GM12878 (cell line): ENCODE measurements around the gene FAM20A. TPM values are rescaled to one million over a fixed set of nuclear protein-coding genes. Genes with fewer than 3 reads are reported as not detected.

Experiments
- ATAC-seq: fragments of 200-7000 bp; cut with Tn5 transposase; 3 replicates; pipeline ENCODE4 v1.9.1; 2020; ENCODE audit warnings: mild to moderate bottlenecking, moderate library complexity
- BruUV-seq: library from RNA; stranded (reverse); fragments of 400-500 nt; replicated peaks from 2 replicates; lab custom pipeline; 2021; lab: Mats Ljungman, UMichigan
- CTCF ChIA-PET: fragments of 300-600 bp; sonication (Branson Sonifier 250); formaldehyde crosslinking; extraction: SDS; loops from one replicate; lab custom pipeline; 2021; ENCODE audit warnings: inconsistent platforms; lab: Yijun Ruan, JAX
- POLR2A ChIA-PET: fragments of 350-600 bp; formaldehyde crosslinking; extraction: SDS; loops from one replicate; lab custom pipeline; 2021; ENCODE audit warnings: inconsistent platforms; lab: Charles Lee
- RAD21 ChIA-PET: fragments of 300-600 bp; sonication (Branson Sonifier 250); formaldehyde crosslinking; loops from one replicate; lab custom pipeline; 2023; ENCODE audit warnings: antibody characterized with exemption; ENCODE audit not compliant: unreplicated experiment; lab: Charles Lee
- SMC1A ChIA-PET: fragments of 300-600 bp; sonication (Branson Sonifier 250); formaldehyde crosslinking; loops from one replicate; lab custom pipeline; 2023; ENCODE audit not compliant: unreplicated experiment, uncharacterized antibody; lab: Charles Lee
- DNase-seq: peaks from one replicate; pipeline ENCODE4 v3.0.0-alpha.2; 2011; ENCODE audit warnings: low read depth, low spot score
- FAIRE-seq: peaks from 3 replicates; lab custom pipeline; 2011; peaks lifted over from hg19 to GRCh38; lab: Jason Lieb, UNC
- H2AFZ ChIP-seq: 2 replicates; pipeline ENCODE4 v1.6.0; 2011; ENCODE audit warnings: low read depth, low read length, control low read depth; ENCODE audit not compliant: control insufficient read depth
- H3K27ac ChIP-seq: 2 replicates; pipeline ENCODE4 v1.5.1; 2011; ENCODE audit warnings: control low read depth; ENCODE audit not compliant: control insufficient read depth, insufficient read depth
- H3K27me3 ChIP-seq, 2 experiments: replicated peaks in 1 of 2; 2 replicates each; pipeline versions ENCODE4 v1.6.0 to v1.6.1; 2011; ENCODE audit warnings: low read length in 1 of 2; ENCODE audit not compliant: control insufficient read depth in 2 of 2, insufficient read depth in 2 of 2
- H3K36me3 ChIP-seq, 2 experiments: 2 replicates each; pipeline ENCODE4 v1.5.1; 2011; ENCODE audit warnings: low read length in 1 of 2; ENCODE audit not compliant: control insufficient read depth in 2 of 2, insufficient read depth in 2 of 2
- H3K4me1 ChIP-seq: 2 replicates; pipeline ENCODE4 v1.6.1; 2011; ENCODE audit warnings: mild to moderate bottlenecking, low read length, moderate library complexity, mixed read lengths; ENCODE audit not compliant: control insufficient read depth, insufficient read depth
- H3K4me2 ChIP-seq: 2 replicates; pipeline ENCODE4 v1.6.0; 2011; ENCODE audit warnings: control low read depth; ENCODE audit not compliant: control insufficient read depth, insufficient read depth
- H3K4me3 ChIP-seq: fragments of 200-600 bp; sonication (generic); 2 replicates; pipeline ENCODE4 v1.5.1; 2016
- H3K79me2 ChIP-seq: 2 replicates; pipeline ENCODE4 v1.6.0; 2011; ENCODE audit warnings: low read length; ENCODE audit not compliant: control insufficient read depth, insufficient read depth
- H3K9ac ChIP-seq: 2 replicates; pipeline ENCODE4 v1.8.0; 2011; ENCODE audit warnings: low read length, control low read depth, mixed read lengths; ENCODE audit not compliant: control insufficient read depth, insufficient read depth
- H3K9me3 ChIP-seq: replicated peaks from 3 replicates; pipeline ENCODE4 v1.5.1; 2011; ENCODE audit warnings: mild to moderate bottlenecking, low read length; ENCODE audit not compliant: control insufficient read depth, insufficient read depth
- H4K20me1 ChIP-seq: 2 replicates; pipeline ENCODE4 v1.6.0; 2011; ENCODE audit not compliant: control insufficient read depth, insufficient read depth
- POU2F2 ChIP-seq: IDR thresholded peaks from 3 replicates; pipeline ENCODE4 v1.6.1; 2011; ENCODE audit warnings: low read depth, mild to moderate bottlenecking, low read length, borderline replicate concordance
- SUZ12 ChIP-seq: fragments of 200-600 bp; sonication (generic); IDR thresholded peaks from one replicate; pipeline ENCODE4 v1.6.1; 2018; ENCODE audit warnings: antibody characterized with exemption, mild to moderate bottlenecking; ENCODE audit not compliant: unreplicated experiment
- WGBS: methylation state at CpG from one replicate; pipeline ENCODE4 v1.1.6; 2016; ENCODE audit warnings: low lambda C conversion rate; ENCODE audit not compliant: insufficient replicate concordance, insufficient coverage; ENCODE audit errors: missing lambda C conversion rate; 5-methylcytosine and 5-hydroxymethylcytosine counted together
- in situ Hi-C: fragments of 300-500 bp; cut with MboI; formaldehyde crosslinking; loops from 9 replicates; pipeline ENCODE4 v1.14.3; 2018; ENCODE audit warnings: mixed read lengths
- intact Hi-C: fragments of 100-400 bp; cut with micrococcal nuclease; formaldehyde crosslinking; loops from one replicate; pipeline ENCODE4 v1.14.2; 2022; ENCODE audit not compliant: unreplicated experiment
- polyA plus RNA-seq, 11 experiments: library from polyadenylated mRNA; depleted of rRNA in 4 of 11; unstranded in 6 of 11; stranded (reverse) in 5 of 11; fragments of >200 nt; fragmentation: Nextera tagmentation in 4 of 11; fragmentation: Illumina TruSeq in 1 of 11; extraction: Ambion mirVana in 4 of 11; extraction: Trizol in 1 of 11; gene quantifications; 1 replicate in 1 of 11; 2 replicates in 10 of 11; pipeline versions ENCODE4 v1.2.1 to v1.2.3, GENCODE V29; 2011 to 2016; ENCODE audit warnings: inconsistent platforms in 2 of 11, missing spikeins in 2 of 11, low read depth in 1 of 11
- total RNA-seq, 4 experiments: library from RNA; depleted of rRNA in 3 of 4; stranded (reverse); fragments of >200 nt in 3 of 4; fragmentation: Illumina TruSeq in 1 of 4; extraction: Trizol in 1 of 4; gene quantifications; 2 replicates each; pipeline versions ENCODE4 v1.2.1 to v1.2.3, GENCODE V29; 2013 to 2021
- TF ChIP-seq, protein P1 (sequence below): fragments of 450-650 bp; IDR thresholded peaks from 2 replicates; pipeline ENCODE4 v1.6.1; 2016; ENCODE audit warnings: mild to moderate bottlenecking, moderate library complexity, borderline replicate concordance
- TF ChIP-seq, protein P2 (sequence below): IDR thresholded peaks from 2 replicates; pipeline ENCODE4 v1.6.1; 2012; ENCODE audit warnings: low read depth, low read length, improper control_type of control experiment
- TF ChIP-seq, protein P3 (sequence below): IDR thresholded peaks from 2 replicates; pipeline ENCODE4 v1.6.1; 2011; ENCODE audit warnings: borderline replicate concordance, low read depth, mild to moderate bottlenecking, moderate library complexity, mixed read lengths, low read length; ENCODE audit not compliant: insufficient read depth; ENCODE audit errors: extremely low read length

Gene FAM20A
- total and polyA plus RNA-seq, 10 of the 15 experiments (the other 5 are each of a cell fraction or from before 2014, with no cell fraction given): 0.13 TPM; not detected in 9

DNA sequence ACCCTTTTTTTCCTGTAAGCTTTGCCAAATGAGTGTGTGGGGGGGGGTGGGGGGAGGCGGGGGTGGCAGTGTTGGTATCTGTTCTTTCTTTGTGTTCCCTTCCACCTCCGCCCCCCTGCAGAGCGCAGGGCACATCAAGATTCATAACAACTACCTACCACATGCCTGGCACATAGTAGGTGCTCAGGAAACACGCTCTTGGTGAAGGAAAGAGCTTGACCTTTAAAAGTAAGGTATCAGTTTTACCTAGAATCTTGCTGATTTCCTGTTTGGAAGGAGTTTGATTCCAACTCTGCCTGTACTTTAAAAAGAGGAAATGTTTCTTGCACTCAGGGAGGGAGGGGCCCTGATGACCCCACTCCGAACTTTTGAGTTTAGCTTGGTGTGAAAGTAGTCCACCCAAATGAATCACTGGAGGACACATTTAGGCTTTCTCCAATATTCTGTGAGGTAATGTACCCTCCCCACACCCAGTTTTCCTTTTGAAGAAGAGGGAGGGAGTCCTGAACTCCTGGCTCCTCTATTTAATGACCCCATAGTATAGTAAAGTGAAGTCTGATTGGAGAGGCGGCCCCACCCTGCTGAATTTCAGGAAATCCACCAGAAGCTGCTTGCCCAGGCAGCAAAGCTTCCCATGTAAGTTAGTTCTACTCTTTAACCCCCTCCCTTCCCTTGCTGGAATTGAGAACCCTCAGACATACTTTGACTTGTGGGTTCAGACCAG lies 560 bp upstream of the FAM20A start (continued):
- TF ChIP-seq, protein P1, sequence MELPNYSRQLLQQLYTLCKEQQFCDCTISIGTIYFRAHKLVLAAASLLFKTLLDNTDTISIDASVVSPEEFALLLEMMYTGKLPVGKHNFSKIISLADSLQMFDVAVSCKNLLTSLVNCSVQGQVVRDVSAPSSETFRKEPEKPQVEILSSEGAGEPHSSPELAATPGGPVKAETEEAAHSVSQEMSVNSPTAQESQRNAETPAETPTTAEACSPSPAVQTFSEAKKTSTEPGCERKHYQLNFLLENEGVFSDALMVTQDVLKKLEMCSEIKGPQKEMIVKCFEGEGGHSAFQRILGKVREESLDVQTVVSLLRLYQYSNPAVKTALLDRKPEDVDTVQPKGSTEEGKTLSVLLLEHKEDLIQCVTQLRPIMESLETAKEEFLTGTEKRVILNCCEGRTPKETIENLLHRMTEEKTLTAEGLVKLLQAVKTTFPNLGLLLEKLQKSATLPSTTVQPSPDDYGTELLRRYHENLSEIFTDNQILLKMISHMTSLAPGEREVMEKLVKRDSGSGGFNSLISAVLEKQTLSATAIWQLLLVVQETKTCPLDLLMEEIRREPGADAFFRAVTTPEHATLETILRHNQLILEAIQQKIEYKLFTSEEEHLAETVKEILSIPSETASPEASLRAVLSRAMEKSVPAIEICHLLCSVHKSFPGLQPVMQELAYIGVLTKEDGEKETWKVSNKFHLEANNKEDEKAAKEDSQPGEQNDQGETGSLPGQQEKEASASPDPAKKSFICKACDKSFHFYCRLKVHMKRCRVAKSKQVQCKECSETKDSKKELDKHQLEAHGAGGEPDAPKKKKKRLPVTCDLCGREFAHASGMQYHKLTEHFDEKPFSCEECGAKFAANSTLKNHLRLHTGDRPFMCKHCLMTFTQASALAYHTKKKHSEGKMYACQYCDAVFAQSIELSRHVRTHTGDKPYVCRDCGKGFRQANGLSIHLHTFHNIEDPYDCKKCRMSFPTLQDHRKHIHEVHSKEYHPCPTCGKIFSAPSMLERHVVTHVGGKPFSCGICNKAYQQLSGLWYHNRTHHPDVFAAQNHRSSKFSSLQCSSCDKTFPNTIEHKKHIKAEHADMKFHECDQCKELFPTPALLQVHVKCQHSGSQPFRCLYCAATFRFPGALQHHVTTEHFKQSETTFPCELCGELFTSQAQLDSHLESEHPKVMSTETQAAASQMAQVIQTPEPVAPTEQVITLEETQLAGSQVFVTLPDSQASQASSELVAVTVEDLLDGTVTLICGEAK: no peak
- TF ChIP-seq, protein P2, sequence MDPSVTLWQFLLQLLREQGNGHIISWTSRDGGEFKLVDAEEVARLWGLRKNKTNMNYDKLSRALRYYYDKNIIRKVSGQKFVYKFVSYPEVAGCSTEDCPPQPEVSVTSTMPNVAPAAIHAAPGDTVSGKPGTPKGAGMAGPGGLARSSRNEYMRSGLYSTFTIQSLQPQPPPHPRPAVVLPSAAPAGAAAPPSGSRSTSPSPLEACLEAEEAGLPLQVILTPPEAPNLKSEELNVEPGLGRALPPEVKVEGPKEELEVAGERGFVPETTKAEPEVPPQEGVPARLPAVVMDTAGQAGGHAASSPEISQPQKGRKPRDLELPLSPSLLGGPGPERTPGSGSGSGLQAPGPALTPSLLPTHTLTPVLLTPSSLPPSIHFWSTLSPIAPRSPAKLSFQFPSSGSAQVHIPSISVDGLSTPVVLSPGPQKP: no peak
- TF ChIP-seq POU2F2: no peak

DNA sequence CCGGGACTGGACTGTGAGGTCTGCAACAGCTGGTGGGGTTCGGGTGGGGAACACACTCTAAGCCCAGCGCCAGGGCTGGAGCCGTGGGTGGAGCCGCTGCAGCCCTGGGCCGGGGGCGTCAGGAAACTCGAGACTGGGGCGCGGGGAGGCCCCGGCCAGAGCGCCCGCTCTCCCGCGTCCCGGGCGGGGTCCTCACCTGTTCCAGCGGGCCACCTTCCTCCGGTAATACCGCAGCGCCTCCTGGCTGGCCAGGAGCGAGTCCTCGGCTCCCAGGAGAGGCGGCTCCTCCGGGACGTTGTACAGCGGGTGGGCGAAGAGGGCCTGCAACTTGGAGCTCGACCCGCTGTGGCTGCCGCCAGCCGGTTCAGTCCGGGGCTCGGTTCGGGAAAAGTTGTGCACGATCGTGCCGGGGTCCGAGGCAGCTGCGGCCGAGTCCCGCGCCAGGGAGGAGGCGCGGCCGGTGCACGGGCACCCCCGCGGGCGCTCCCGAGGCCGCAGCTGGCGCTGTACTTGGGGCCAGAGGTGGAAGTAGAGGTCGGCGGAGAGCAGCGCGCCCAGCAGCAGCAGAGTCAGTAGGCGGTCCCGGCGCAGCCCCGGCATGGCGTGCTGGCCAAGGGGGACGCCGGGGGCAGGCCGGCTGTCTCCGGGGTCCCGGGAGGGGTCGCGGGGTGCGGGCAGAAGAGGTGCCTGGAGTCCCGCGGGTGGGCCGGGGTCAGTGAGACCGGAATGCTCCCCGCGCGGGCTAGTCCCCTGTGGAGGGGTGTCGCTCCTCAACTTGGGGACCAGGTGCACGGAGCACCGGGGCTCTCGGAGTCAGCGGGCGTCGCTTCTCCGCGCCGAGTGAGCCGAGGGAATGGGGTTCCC lies 868 bp downstream of the FAM20A start:
- Histone ChIP-seq H3K9ac (no peak overlapping the region), H3K79me2 (no peaks in the 10 kb centered on the region)
- RAD21 ChIA-PET: no interaction called here

More for the DNA sequence above, 868 bp downstream of the FAM20A start:
- Histone ChIP-seq H3K9me3 (no peaks in the 10 kb centered on the region), H2AFZ (no peak overlapping the region), H4K20me1 (no peaks in the 10 kb centered on the region), H3K4me1 (no peaks in the 10 kb centered on the region), H3K27ac (no peak overlapping the region), H3K4me2 (peak overlapping the region; percentile 33; the same call in 1 of the 2 replicates), H3K36me3 (no peaks in the 10 kb centered on the region), H3K4me3 (no peak overlapping the region), H3K27me3 (peaks cover 3 to 18% of the 10 kb centered on the region in 2 experiments)
- intact Hi-C loops: no loop called here
- SMC1A ChIA-PET: no interaction called here
- CTCF ChIA-PET: no interaction called here
- in situ Hi-C loops: no loop called here
- TF ChIP-seq, protein P3, sequence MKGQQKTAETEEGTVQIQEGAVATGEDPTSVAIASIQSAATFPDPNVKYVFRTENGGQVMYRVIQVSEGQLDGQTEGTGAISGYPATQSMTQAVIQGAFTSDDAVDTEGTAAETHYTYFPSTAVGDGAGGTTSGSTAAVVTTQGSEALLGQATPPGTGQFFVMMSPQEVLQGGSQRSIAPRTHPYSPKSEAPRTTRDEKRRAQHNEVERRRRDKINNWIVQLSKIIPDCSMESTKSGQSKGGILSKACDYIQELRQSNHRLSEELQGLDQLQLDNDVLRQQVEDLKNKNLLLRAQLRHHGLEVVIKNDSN: no peak
- TF ChIP-seq SUZ12: peak; percentile 99
- ATAC-seq: no peak
- POLR2A ChIA-PET: no interaction called here
- no peak for FAIRE-seq
- no TSS peak for BruUV-seq
- 7% methylated on average over 62 of the region's 88 CpGs for WGBS
- DNase-seq: no peak
